Endothelial cell of umbilical vein (primary cell): ENCODE measurements around the gene DCC. TPM values are rescaled to one million over a fixed set of nuclear protein-coding genes. Genes with fewer than 3 reads are reported as not detected.

Experiments used
- BruUV-seq: library from RNA; stranded (reverse); fragments of 400-500 nt; replicated peaks from 2 replicates; lab custom pipeline; 2021; lab: Mats Ljungman, UMichigan
- CTCF ChIA-PET: fragments of 300-600, 350-600 bp; sonication (Branson Sonifier 250); formaldehyde crosslinking; loops from one replicate; lab custom pipeline; 2021; ENCODE audit warnings: antibody characterized with exemption, inconsistent platforms; lab: Charles Lee
- POLR2A ChIA-PET: fragments of 300-600, 350-600 bp; sonication (Branson Sonifier 250); formaldehyde crosslinking; loops from one replicate; lab custom pipeline; 2021; ENCODE audit warnings: antibody characterized with exemption, inconsistent platforms; lab: Charles Lee
- DNase-seq: peaks from one replicate; pipeline ENCODE4 v3.0.0-alpha.2; 2011; ENCODE audit warnings: low read depth, low spot score
- FAIRE-seq: peaks from 2 replicates; lab custom pipeline; 2011; peaks lifted over from hg19 to GRCh38; lab: Jason Lieb, UNC
- H2AFZ ChIP-seq: 2 replicates; pipeline ENCODE4 v1.6.0; 2012; ENCODE audit warnings: low read depth, low read length, control low read depth, inconsistent platforms
- H3K27ac ChIP-seq: 2 replicates; pipeline ENCODE4 v1.5.1; 2011; ENCODE audit warnings: low read depth, mild to moderate bottlenecking, control low read depth, low read length, moderate library complexity; ENCODE audit not compliant: insufficient read depth
- H3K27me3 ChIP-seq, 2 experiments: 2 replicates each; pipeline versions ENCODE4 v1.6.0 to v1.6.1; 2011; ENCODE audit warnings: low read length in 2 of 2, mixed read lengths in 1 of 2; ENCODE audit not compliant: control insufficient read depth in 2 of 2, insufficient read depth in 2 of 2
- H3K36me3 ChIP-seq, 2 experiments: 2 replicates in 1 of 2; 3 replicates in 1 of 2; pipeline ENCODE4 v1.5.1; 2011; ENCODE audit warnings: low read length in 2 of 2, mild to moderate bottlenecking in 1 of 2, moderate library complexity in 1 of 2; ENCODE audit not compliant: control insufficient read depth in 2 of 2, insufficient read depth in 2 of 2; ENCODE audit errors: extremely low read depth in 1 of 2
- H3K4me1 ChIP-seq: 3 replicates; pipeline ENCODE4 v1.5.1; 2011; ENCODE audit warnings: mild to moderate bottlenecking, low read length; ENCODE audit not compliant: control insufficient read depth, insufficient read depth; ENCODE audit errors: extremely low read depth
- H3K4me2 ChIP-seq: 2 replicates; pipeline ENCODE4 v1.6.1; 2011; ENCODE audit warnings: low read length, control low read depth, mixed read lengths; ENCODE audit not compliant: insufficient read depth
- H3K4me3 ChIP-seq, 3 experiments: fragments of 200-600 bp in 1 of 3; sonication (generic), shearing (Covaris generic) in 1 of 3; replicated peaks in 1 of 3; 2 replicates each; pipeline ENCODE4 v1.5.1; 2011 to 2016; ENCODE audit warnings: control low read depth in 3 of 3, low read length in 3 of 3, mild to moderate bottlenecking in 2 of 3, inconsistent platforms in 1 of 3, low read depth in 1 of 3, moderate library complexity in 1 of 3; ENCODE audit not compliant: insufficient read depth in 1 of 3
- H3K79me2 ChIP-seq: 2 replicates; pipeline ENCODE4 v1.6.0; 2012; ENCODE audit warnings: low read length, inconsistent platforms; ENCODE audit not compliant: control insufficient read depth, insufficient read depth
- H3K9ac ChIP-seq: replicated peaks from 2 replicates; pipeline ENCODE3; 2011; ENCODE audit warnings: low read length, control low read depth; ENCODE audit not compliant: insufficient read depth; ENCODE audit errors: extremely low read depth
- H3K9me1 ChIP-seq: replicated peaks from 3 replicates; pipeline ENCODE4 v1.6.0; 2011; ENCODE audit warnings: mild to moderate bottlenecking, low read length; ENCODE audit not compliant: control insufficient read depth, insufficient read depth; ENCODE audit errors: extremely low read depth
- H3K9me3 ChIP-seq: replicated peaks from 2 replicates; pipeline ENCODE4 v1.5.1; 2012; ENCODE audit warnings: low read length, inconsistent platforms; ENCODE audit not compliant: control insufficient read depth, insufficient read depth
- H4K20me1 ChIP-seq: replicated peaks from 2 replicates; pipeline ENCODE3; 2011; ENCODE audit warnings: mild to moderate bottlenecking, low read length; ENCODE audit not compliant: control insufficient read depth, insufficient read depth; ENCODE audit errors: extremely low read depth
- EZH2 ChIP-seq: IDR thresholded peaks from 2 replicates; pipeline ENCODE4 v1.6.1; 2012; ENCODE audit warnings: borderline replicate concordance, low read depth, mild to moderate bottlenecking, moderate library complexity, low read length, inconsistent platforms; ENCODE audit not compliant: severe bottlenecking
- FOS ChIP-seq: IDR thresholded peaks from 2 replicates; pipeline ENCODE4 v1.6.1; 2011; ENCODE audit warnings: mild to moderate bottlenecking, low read length, moderate library complexity, borderline replicate concordance; ENCODE audit not compliant: insufficient read depth
- GATA2 ChIP-seq: IDR thresholded peaks from 2 replicates; pipeline ENCODE4 v1.7.0; 2011; ENCODE audit warnings: low read depth, mild to moderate bottlenecking, moderate library complexity, mixed read lengths, low read length; ENCODE audit not compliant: insufficient read length, insufficient read depth
- JUN ChIP-seq: IDR thresholded peaks from 2 replicates; pipeline ENCODE4 v1.6.1; 2011; ENCODE audit warnings: borderline replicate concordance, low read depth; ENCODE audit not compliant: insufficient read length, insufficient read depth
- MYC ChIP-seq: IDR thresholded peaks from one replicate; pipeline ENCODE4 v1.6.1; 2011; ENCODE audit warnings: mild to moderate bottlenecking, low read depth, low read length
- POLR2A ChIP-seq: IDR thresholded peaks from 2 replicates; pipeline ENCODE4 v1.6.1; 2012; ENCODE audit warnings: low read depth, mild to moderate bottlenecking, control low read depth, low read length
- POLR2AphosphoS5 ChIP-seq: IDR thresholded peaks from 2 replicates; pipeline ENCODE4 v1.6.1; 2012; ENCODE audit warnings: low read depth, mild to moderate bottlenecking, control low read depth, low read length, moderate library complexity; ENCODE audit not compliant: insufficient read depth
- dilution Hi-C: fragments of 300-500 bp; cut with MboI; formaldehyde crosslinking; loops from one replicate; pipeline ENCODE4 v1.15.0; 2019; ENCODE audit warnings: low sequenced_read_pairs; ENCODE audit not compliant: extremely low pct_ligation_motif_present
- intact Hi-C: fragments of 100-400 bp; cut with micrococcal nuclease; formaldehyde crosslinking; loops from one replicate; pipeline ENCODE4 v1.10.0; 2022
- polyA plus RNA-seq, 4 experiments: library from polyadenylated mRNA; depleted of rRNA in 3 of 4; stranded (reverse) in 3 of 4; unstranded in 1 of 4; fragments of >200 nt; gene quantifications; 2 replicates each; pipeline versions ENCODE4 v1.2.1 to v1.2.3, GENCODE V29; 2011 to 2012; ENCODE audit warnings: missing spikeins in 1 of 4
- total RNA-seq: library from RNA; stranded (reverse); gene quantifications from 2 replicates; pipeline ENCODE4 v1.2.3, GENCODE V29; 2021
- TF ChIP-seq, protein P1 (sequence below), 2 donors: IDR thresholded peaks; 1 replicate in 1 of 2; 2 replicates in 1 of 2; pipeline ENCODE4 v1.5.1; 2011; ENCODE audit warnings: low read length in 2 of 2, mild to moderate bottlenecking in 2 of 2, moderate library complexity in 2 of 2, control low read depth in 1 of 2, inconsistent platforms in 1 of 2, low read depth in 1 of 2; ENCODE audit not compliant: insufficient read depth in 1 of 2; ENCODE audit errors: extremely low read depth in 1 of 2
- TF ChIP-seq, protein P2 (sequence below): IDR thresholded peaks from 2 replicates; pipeline ENCODE4 v1.6.1; 2011; ENCODE audit not compliant: insufficient read depth, insufficient read length

The DCC gene
- total and polyA plus RNA-seq, 2 donors (not counting 3 experiments of a cell fraction or from before 2014, with no cell fraction given): not detected

DNA sequence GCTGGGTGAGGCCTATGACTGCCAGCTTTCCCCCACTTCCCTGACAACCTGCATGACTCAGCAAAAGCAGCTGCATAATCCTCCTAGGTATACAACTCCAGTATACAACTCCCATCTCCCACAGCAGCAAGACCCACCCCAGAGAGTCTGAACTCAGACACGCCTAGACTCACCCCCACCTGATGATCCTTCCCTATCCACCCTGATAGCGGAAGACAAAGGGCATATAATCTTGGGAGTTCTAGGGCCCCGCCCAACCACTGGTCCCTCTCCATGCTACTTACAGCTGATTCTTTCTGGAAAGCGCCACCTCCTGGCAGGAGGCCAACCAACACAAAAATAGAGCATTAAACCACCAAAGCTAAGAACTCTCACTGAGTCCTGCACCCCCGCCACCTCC lies 296.5 kb downstream of the DCC start:
- Histone ChIP-seq H3K4me3 (no peak overlapping the region), H3K9me1 (no peaks in the 10 kb centered on the region), H3K4me2 (no peak overlapping the region), H3K4me1 (no peaks in the 10 kb centered on the region), H3K27me3 (no peaks in the 10 kb centered on the region), H3K36me3 (no peaks in the 10 kb centered on the region), H3K9ac (no peak overlapping the region), H3K27ac (no peak overlapping the region), H2AFZ (no peak overlapping the region), H3K9me3 (no peaks in the 10 kb centered on the region), H4K20me1 (no peaks in the 10 kb centered on the region), H3K79me2 (no peaks in the 10 kb centered on the region)
- ChIA-PET CTCF (no interaction called here), POLR2A (no interaction called here)
- no TSS peak for BruUV-seq
- intact Hi-C loops (no loop called here), dilution Hi-C loops (no loop called here)
- FAIRE-seq (no peak), DNase-seq (no peak)
- TF ChIP-seq, protein P1, sequence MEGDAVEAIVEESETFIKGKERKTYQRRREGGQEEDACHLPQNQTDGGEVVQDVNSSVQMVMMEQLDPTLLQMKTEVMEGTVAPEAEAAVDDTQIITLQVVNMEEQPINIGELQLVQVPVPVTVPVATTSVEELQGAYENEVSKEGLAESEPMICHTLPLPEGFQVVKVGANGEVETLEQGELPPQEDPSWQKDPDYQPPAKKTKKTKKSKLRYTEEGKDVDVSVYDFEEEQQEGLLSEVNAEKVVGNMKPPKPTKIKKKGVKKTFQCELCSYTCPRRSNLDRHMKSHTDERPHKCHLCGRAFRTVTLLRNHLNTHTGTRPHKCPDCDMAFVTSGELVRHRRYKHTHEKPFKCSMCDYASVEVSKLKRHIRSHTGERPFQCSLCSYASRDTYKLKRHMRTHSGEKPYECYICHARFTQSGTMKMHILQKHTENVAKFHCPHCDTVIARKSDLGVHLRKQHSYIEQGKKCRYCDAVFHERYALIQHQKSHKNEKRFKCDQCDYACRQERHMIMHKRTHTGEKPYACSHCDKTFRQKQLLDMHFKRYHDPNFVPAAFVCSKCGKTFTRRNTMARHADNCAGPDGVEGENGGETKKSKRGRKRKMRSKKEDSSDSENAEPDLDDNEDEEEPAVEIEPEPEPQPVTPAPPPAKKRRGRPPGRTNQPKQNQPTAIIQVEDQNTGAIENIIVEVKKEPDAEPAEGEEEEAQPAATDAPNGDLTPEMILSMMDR (IDR thresholded peaks at IDR 0.05; ENCODE audit: extremely low read depth in 1 of 2, insufficient read depth in 1 of 2, low read depth in 1 of 2, low read length in 2 of 2): no peak
- no peak for TF ChIP-seq POLR2A
- no peak for TF ChIP-seq MYC

DNA sequence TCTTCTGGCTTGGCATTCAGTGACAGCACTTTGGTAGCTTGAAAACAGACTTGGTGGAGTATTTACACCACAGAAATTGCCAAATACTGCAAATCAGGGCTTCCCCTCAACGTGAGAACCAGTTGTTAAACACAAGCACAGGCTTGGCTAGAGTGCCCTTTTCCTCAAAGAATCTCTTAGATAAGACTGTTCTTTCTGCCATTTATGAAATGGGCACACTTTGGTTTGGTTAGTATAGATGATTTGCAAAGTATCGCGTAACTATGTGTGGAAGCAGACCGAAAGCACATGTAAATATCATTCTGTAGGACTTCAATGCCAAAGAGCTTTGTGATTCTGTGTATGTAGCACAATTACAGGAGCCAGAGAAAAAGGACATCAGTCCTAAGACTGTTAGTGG lies 308.2 kb downstream of the DCC start:
- no peaks in the 10 kb centered on the region for H3K36me3 ChIP-seq
- no peak overlapping the region for H3K27ac ChIP-seq
- no peak for TF ChIP-seq POLR2AphosphoS5
- TF ChIP-seq POLR2A: no peak
- no peak for TF ChIP-seq JUN
- TF ChIP-seq, protein P2, sequence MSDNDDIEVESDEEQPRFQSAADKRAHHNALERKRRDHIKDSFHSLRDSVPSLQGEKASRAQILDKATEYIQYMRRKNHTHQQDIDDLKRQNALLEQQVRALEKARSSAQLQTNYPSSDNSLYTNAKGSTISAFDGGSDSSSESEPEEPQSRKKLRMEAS: no peak
- no peak for TF ChIP-seq MYC
- TF ChIP-seq, protein P1 (IDR thresholded peaks at IDR 0.05; ENCODE audit: extremely low read depth in 1 of 2, insufficient read depth in 1 of 2, low read depth in 1 of 2, low read length in 2 of 2): no peak
- TF ChIP-seq EZH2: no peak
- no peak for TF ChIP-seq GATA2
- TF ChIP-seq FOS: no peak
- H3K27me3 ChIP-seq: no peaks in the 10 kb centered on the region
- no peaks in the 10 kb centered on the region for H3K9me3 ChIP-seq
- no peaks in the 10 kb centered on the region for H3K9me1 ChIP-seq
- no TSS peak for BruUV-seq
- no peak overlapping the region for H3K9ac ChIP-seq
- H4K20me1 ChIP-seq: no peaks in the 10 kb centered on the region
- intact Hi-C loops (no loop called here), dilution Hi-C loops (no loop called here)
- H3K4me3 ChIP-seq: no peak overlapping the region
- ChIA-PET POLR2A (no interaction called here), CTCF (no interaction called here)
- H3K79me2 ChIP-seq: no peaks in the 10 kb centered on the region
- no peak overlapping the region for H2AFZ ChIP-seq
- FAIRE-seq (no peak), DNase-seq (no peak)
- H3K4me2 ChIP-seq: no peak overlapping the region
- no peaks in the 10 kb centered on the region for H3K4me1 ChIP-seq
